ENCODE results near the gene LGALS16.

DNA sequence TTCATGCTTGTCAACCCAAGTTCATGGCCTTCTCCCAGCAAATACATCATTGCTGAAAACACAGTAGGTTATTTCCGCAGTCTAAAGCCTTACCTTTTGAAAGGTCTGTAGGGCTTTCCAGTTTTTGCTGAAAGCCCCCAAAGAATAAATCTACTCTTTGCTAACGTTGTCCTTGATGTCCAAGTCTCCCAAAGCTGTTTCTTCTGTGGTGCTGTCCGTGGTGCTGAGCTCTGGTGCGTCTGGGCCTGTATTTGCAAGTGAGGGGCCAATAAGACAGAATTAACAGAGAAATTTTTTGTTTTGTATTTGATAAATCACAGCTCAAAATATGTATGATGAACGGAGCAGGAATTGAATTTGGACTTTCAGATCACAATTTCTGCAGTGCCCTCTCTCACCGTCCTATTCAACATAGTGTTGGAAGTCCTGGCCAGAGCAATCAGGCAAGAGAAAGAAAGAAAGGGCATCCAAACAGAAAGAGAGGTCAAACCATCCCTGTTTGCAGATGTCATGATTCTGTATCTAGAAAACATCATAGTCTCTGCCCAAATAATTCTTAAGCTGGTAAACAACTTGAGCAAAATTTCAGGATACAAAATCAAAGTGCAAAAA lies 9.8 kb upstream of the LGALS16 start:
- TF ChIP-seq, protein P1, sequence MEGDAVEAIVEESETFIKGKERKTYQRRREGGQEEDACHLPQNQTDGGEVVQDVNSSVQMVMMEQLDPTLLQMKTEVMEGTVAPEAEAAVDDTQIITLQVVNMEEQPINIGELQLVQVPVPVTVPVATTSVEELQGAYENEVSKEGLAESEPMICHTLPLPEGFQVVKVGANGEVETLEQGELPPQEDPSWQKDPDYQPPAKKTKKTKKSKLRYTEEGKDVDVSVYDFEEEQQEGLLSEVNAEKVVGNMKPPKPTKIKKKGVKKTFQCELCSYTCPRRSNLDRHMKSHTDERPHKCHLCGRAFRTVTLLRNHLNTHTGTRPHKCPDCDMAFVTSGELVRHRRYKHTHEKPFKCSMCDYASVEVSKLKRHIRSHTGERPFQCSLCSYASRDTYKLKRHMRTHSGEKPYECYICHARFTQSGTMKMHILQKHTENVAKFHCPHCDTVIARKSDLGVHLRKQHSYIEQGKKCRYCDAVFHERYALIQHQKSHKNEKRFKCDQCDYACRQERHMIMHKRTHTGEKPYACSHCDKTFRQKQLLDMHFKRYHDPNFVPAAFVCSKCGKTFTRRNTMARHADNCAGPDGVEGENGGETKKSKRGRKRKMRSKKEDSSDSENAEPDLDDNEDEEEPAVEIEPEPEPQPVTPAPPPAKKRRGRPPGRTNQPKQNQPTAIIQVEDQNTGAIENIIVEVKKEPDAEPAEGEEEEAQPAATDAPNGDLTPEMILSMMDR (IDR thresholded peaks at IDR 0.05): no peak
- TF ChIP-seq POLR2A (IDR thresholded peaks at IDR 0.05): no peak

Measured in vagina (tissue), 2 donors.